Fibroblast of the conjunctiva (primary cell): Measurements from ENCODE around the gene SPART.

Source experiments
- DNase-seq: peaks from one replicate; pipeline ENCODE4 v3.0.0-alpha.2; 2010; ENCODE audit warnings: low read depth

The SPART gene

GRCh38 chr13:36346222-36347083 lies at the start of gene SPART:
SPART (minus strand) TSS chr13:36346394; CDS start chr13:36335830, 10,564 bp downstream.
- peak; percentile 84 for DNase-seq

DNA sequence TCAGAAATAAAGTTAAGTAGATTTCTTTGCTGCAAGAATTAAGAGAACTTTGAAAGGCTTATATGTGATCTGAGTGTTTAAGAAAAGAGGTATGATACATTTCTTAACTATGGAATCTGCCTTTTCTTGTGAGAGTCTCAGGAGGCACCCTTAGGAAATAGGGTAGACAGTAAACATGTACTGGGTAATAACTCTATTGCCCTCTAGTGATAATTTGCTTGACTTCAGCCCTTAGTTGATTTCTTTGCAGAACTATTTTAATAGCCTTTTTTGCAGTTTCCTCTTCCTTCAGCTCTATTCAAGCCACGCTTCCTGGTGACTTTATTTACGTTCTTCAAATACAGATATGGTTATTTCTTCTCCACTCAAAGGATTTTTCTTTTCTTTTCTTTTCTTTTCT lies 49.1 kb upstream of the SPART start:
- peak; percentile 69 for DNase-seq

DNA sequence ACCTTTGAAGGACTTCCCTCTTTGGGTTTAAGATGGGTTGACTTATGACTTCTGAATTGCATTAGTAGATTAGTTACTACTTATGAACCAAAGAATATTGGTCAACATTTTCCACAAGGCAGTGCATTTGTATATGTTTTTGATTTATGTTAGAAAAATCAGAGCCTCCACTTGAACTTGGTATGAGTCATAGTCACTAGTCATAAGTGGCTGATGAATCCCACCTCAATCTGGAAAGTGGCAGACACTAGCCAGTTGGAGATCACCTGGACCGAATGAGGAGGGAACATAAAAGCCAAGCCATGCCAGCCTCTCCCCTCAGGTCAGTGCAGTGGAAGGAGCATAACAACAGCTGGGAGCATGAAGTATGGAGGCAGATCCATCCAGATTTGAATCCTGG lies 39.3 kb upstream of the SPART start:
- no peak for DNase-seq

DNA sequence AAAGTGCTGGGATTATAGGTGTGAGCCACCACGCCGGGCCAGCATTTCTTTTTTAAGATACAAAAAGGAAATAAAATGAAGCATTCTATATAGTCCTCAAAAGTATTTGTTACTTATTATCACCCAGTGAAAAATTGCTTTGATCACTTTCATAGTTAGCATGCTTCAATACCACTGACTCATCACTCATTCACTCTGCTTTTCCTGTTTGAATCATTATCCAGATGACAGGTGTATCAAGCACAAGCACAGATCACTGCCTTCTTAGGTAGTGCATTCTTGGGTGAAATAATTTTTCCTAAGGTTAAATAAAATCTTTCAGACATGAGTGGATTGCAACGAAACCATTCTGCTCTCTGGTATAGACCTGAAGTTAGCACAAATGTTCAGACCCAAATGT lies 35.8 kb upstream of the SPART start:
- DNase-seq: no peak

- no peak for DNase-seq
Measured at GRCh38 chr13:36377826-36378468, 31.8 kb upstream of the SPART start.

DNA sequence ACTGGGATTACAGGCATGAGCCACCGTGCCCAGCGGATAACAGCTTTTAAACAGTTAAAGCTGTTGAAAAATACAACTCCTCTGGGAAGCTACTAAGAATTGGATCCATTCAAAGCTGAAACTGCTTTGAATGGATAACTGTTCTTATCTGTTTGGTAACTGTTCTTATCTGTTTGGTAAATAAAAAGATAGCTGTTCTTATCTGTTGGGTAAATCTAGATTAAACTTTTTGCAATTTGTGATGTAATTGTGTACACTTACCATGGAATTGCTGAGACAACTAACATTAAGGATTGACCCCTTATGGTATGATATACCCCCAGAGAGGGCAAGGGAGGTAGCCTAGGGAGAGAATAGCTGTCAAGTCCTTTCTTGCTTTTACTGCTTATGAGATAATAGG lies 27.9 kb upstream of the SPART start:
- no peak for DNase-seq

DNA sequence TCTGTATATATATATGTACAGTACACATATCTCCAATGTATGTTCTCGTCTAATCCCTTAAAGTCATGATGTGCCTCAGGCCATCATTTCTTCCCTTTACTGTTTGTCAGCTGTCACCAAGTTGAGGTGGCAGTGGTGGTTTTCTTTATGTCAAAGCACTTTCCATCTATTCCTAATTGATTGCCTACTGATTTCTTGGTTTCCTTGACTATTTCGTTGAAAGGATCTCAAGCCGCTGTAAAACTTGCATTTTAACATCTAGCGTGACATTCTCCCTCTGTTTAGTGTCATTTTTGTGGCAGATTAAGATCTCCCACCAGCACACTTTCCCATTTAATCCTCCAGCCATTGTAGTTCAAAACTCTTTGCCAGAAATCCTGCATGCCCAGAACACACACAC lies 25.0 kb upstream of the SPART start:
- DNase-seq: no peak

GRCh38 chr13:36370108-36370429 lies 23.9 kb upstream of the SPART start:
- no peak for DNase-seq

DNA sequence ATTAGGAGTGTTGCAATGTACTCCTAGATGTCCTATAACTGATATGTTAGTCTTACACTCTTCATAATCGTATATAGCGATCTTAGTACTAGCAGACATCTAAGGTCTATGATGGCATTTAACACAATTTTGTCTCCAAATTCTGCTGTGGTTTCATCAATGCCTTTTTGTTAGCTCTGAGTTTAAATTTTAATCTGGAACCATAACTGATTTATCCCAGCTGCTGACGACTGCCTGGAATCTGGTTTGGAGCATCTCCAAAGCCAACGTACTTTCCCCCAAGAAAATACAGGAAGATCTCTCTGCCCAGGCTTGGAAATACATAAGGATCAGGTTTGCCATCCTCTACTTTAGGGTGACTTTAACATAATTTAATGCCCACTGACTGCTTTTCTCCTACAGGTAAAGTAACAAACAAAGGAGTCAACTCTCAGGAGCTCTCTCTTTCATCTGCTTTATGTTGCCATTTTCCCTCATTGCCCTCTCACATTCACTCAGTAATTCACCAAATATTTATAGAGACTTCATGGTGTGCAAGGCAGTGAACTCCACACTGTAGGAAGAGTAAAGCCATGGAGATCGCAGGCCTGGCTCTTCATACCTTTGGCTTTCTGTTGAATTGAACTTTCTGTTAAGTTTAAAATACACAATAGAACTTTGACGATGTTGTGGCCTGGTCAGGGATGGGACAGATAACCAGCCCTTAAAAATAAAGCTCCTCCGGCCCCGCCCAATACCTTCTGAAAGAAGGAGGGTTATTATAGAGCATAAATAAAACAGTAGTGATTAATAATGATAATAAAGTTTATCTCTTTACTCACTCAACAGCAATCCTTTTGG lies 23.3 kb upstream of the SPART start:
- DNase-seq: no peak

- DNase-seq: no peak
Measured at GRCh38 chr13:36366031-36366430, 19.8 kb upstream of the SPART start.

GRCh38 chr13:36363366-36363863 lies 17.2 kb upstream of the SPART start:
- DNase-seq: no peak

- no peak for DNase-seq
Measured at GRCh38 chr13:36362914-36363313, 16.7 kb upstream of the SPART start.

DNA sequence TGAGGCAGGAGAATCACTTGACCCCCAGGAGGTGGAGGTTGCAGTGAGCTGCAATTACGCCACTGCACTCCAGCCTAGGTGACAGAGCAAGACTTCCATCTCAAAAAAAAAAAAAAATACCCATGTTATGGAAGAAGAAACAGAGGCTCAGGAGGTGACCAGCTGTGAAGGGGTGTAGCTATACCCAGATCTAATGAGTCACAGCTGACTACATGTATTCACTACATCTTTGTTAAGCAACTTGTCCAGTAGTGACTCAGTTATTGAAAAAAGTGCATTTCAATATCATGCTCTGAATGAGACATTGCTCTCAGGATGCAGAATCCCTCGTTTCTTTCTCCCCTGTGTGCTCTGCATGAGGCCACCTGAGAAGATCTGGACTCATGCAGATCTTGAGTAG lies 16.1 kb upstream of the SPART start:
- peak; percentile 74 for DNase-seq

DNA sequence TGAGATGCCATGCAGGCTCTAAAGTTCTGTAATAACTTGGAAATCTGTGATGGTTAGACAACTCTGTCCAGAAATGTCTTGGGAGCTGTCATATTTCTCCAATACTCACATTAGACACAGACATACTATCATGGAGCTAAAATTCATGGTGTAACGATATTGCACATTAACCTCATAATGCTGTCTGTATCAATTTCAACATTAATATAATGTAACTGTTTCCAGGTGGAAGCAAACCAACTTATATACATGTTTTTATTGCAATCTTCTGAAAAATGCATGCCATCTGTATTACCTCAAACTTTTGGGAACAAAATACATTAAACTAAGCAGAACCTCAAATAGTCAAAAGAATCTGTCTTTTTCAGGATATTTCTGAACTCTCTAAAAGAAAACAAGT lies 14.7 kb upstream of the SPART start:
- DNase-seq: no peak

DNA sequence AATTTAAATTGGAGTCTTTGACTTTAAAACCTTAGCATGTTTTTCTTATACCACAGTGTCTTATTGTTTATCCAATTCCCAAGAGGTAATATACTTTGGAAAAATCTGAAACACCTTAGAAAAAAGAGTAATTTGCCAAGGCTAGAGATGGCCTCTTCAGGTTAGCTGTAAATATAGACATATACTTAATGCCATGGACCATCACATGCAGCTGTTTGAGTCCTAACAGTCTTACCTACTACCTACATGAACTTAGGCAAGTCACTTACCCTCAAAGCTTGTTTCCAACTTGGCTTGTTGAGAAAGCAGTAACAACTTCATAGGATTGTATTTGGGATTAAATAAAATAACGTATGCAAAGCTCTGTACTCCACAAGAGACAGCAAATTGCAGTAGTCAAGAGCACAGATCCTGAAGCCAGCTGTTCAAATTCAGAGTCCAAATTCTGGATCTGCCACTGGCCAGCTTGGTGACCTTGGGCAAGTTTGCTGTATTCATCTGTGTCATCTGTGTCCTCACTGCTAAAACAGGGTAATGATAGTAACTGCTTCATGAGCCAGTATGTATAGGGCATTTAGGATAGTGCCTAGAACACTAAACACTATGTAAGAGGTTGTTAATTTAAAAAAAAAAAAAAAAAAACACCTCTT lies 13.2 kb upstream of the SPART start:
- no peak for DNase-seq

DNA sequence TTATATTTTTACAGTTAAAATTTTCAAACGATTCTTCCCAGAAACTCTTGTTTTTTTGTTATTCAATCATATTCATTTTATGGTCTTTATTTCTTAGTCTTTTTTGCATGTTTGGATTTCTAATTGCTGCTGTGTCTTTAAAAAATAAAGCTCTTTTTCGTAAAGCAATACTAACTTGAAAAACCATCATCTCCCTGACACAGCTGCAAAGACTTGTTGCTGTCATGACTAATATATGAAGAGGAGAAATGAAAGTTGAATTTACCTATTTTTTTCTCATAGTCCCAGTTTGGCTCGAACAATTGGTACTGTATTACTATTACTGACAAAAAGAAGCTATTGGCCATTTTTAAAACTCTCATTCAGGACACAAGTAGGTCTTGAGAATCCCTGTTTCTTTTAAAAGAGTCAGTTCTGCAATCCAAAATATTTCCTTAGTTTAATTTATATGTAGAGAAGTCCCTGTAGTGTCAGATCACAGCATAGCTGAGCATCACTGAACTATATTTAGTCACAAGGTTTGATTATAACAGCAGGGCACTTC lies 12.1 kb upstream of the SPART start:
- no peak for DNase-seq

- no peak for DNase-seq
Measured at GRCh38 chr13:36357692-36358091, 11.5 kb upstream of the SPART start.

- DNase-seq: no peak
Measured at GRCh38 chr13:36357231-36357630, 11.0 kb upstream of the SPART start.

- DNase-seq: no peak
Measured at GRCh38 chr13:36356058-36356457, 9.9 kb upstream of the SPART start.

GRCh38 chr13:36355632-36356031 lies 9.4 kb upstream of the SPART start:
- no peak for DNase-seq

- no peak for DNase-seq
Measured at GRCh38 chr13:36354842-36355623, 8.8 kb upstream of the SPART start.
